HEK293 (cell line): ENCODE measurements around the gene LYPD4.

Experiments
- BCL11B ChIP-seq: fragments of 450-650 bp; formaldehyde crosslinking; IDR thresholded peaks from 2 replicates; pipeline ENCODE4 v1.5.1; 2016; ENCODE audit warnings: low read depth, missing biosample characterization, missing genetic modification characterization
- FEZF1 ChIP-seq: fragments of 450-650 bp; formaldehyde crosslinking; IDR thresholded peaks from 2 replicates; pipeline ENCODE4 v1.5.1; 2016; ENCODE audit warnings: missing biosample characterization, missing genetic modification characterization
- GLIS2 ChIP-seq: fragments of 450-650 bp; formaldehyde crosslinking; IDR thresholded peaks from 2 replicates; pipeline ENCODE4 v1.5.1; 2016; ENCODE audit warnings: missing biosample characterization, missing genetic modification characterization
- HOXC10 ChIP-seq: sonication (generic); formaldehyde crosslinking; IDR thresholded peaks from 2 replicates; pipeline ENCODE4 v1.8.1; 2023; ENCODE audit warnings: mild to moderate bottlenecking, missing genetic modification reagents
- KLF1 ChIP-seq: fragments of 450-650 bp; formaldehyde crosslinking; IDR thresholded peaks from 2 replicates; pipeline ENCODE4 v1.5.1; 2016; ENCODE audit warnings: missing biosample characterization, missing genetic modification characterization
- KLF8 ChIP-seq: fragments of 450-650 bp; formaldehyde crosslinking; IDR thresholded peaks from 2 replicates; pipeline ENCODE4 v1.5.1; 2016; ENCODE audit warnings: missing biosample characterization, missing genetic modification characterization
- OSR2 ChIP-seq: fragments of 450-650 bp; formaldehyde crosslinking; IDR thresholded peaks from 2 replicates; pipeline ENCODE4 v1.5.1; 2016; ENCODE audit warnings: missing biosample characterization, missing genetic modification characterization
- ZBTB7A ChIP-seq: fragments of 450-650 bp; formaldehyde crosslinking; IDR thresholded peaks from 2 replicates; pipeline ENCODE4 v1.5.1; 2016; ENCODE audit warnings: low read depth, missing biosample characterization, missing genetic modification characterization
- ZFP3 ChIP-seq: fragments of 450-650 bp; formaldehyde crosslinking; IDR thresholded peaks from 2 replicates; pipeline ENCODE4 v1.5.1; 2016; ENCODE audit warnings: low read depth, missing biosample characterization, missing genetic modification characterization
- ZNF132 ChIP-seq: fragments of 450-650 bp; formaldehyde crosslinking; IDR thresholded peaks from 2 replicates; pipeline ENCODE4 v1.5.1; 2017; ENCODE audit warnings: missing biosample characterization, missing genetic modification characterization, borderline replicate concordance
- ZNF140 ChIP-seq: fragments of 450-650 bp; formaldehyde crosslinking; IDR thresholded peaks from 2 replicates; pipeline ENCODE4 v1.5.1; 2016; ENCODE audit warnings: missing biosample characterization, missing genetic modification characterization
- ZNF221 ChIP-seq: fragments of 450-650 bp; formaldehyde crosslinking; IDR thresholded peaks from 2 replicates; pipeline ENCODE4 v1.5.1; 2017; ENCODE audit warnings: missing biosample characterization, missing genetic modification characterization, borderline replicate concordance
- ZNF266 ChIP-seq: fragments of 450-650 bp; formaldehyde crosslinking; IDR thresholded peaks from 2 replicates; pipeline ENCODE4 v1.5.1; 2016; ENCODE audit warnings: missing biosample characterization, missing genetic modification characterization, low read depth
- ZNF292 ChIP-seq: fragments of 450-650 bp; formaldehyde crosslinking; IDR thresholded peaks from 2 replicates; pipeline ENCODE4 v1.5.1; 2016; ENCODE audit warnings: low read depth, missing biosample characterization, missing genetic modification characterization, borderline replicate concordance
- ZNF391 ChIP-seq: fragments of 450-650 bp; formaldehyde crosslinking; IDR thresholded peaks from 2 replicates; pipeline ENCODE4 v1.5.1; 2016; ENCODE audit warnings: low read depth, missing biosample characterization, missing genetic modification characterization, borderline replicate concordance
- ZNF549 ChIP-seq: fragments of 450-650 bp; IDR thresholded peaks from 2 replicates; pipeline ENCODE4 v1.5.1; 2018; ENCODE audit warnings: missing biosample characterization, missing genetic modification characterization, mild to moderate bottlenecking, inconsistent platforms, moderate library complexity
- ZNF558 ChIP-seq: fragments of 450-650 bp; formaldehyde crosslinking; IDR thresholded peaks from 2 replicates; pipeline ENCODE4 v1.5.1; 2016; ENCODE audit warnings: missing biosample characterization, missing genetic modification characterization
- ZNF560 ChIP-seq: fragments of 450-650 bp; formaldehyde crosslinking; IDR thresholded peaks from 2 replicates; pipeline ENCODE4 v1.5.1; 2017; ENCODE audit warnings: missing biosample characterization, missing genetic modification characterization, borderline replicate concordance
- ZNF571 ChIP-seq: fragments of 450-650 bp; formaldehyde crosslinking; IDR thresholded peaks from 2 replicates; pipeline ENCODE4 v1.5.0; 2017; ENCODE audit warnings: missing biosample characterization, missing genetic modification characterization
- ZNF610 ChIP-seq: fragments of 450-650 bp; formaldehyde crosslinking; IDR thresholded peaks from 2 replicates; pipeline ENCODE4 v1.5.1; 2016; ENCODE audit warnings: missing biosample characterization, missing genetic modification characterization, borderline replicate concordance
- ZNF837 ChIP-seq: fragments of 450-650 bp; formaldehyde crosslinking; IDR thresholded peaks from 2 replicates; pipeline ENCODE4 v1.5.1; 2016; ENCODE audit warnings: missing biosample characterization, missing genetic modification characterization
- ZNF843 ChIP-seq: fragments of 450-650 bp; formaldehyde crosslinking; IDR thresholded peaks from 2 replicates; pipeline ENCODE4 v1.5.1; 2016; ENCODE audit warnings: missing biosample characterization, missing genetic modification characterization
- ZXDB ChIP-seq: fragments of 450-650 bp; formaldehyde crosslinking; IDR thresholded peaks from 2 replicates; pipeline ENCODE4 v1.5.1; 2016; ENCODE audit warnings: missing biosample characterization, missing genetic modification characterization
- TF ChIP-seq, protein P1 (sequence below): fragments of 450-650 bp; formaldehyde crosslinking; IDR thresholded peaks from 2 replicates; pipeline ENCODE4 v1.5.1; 2016; ENCODE audit warnings: missing biosample characterization, missing genetic modification characterization
- TF ChIP-seq, protein P2 (sequence below): fragments of 450-650 bp; formaldehyde crosslinking; IDR thresholded peaks from 2 replicates; pipeline ENCODE4 v1.5.1; 2016; ENCODE audit warnings: missing biosample characterization, missing genetic modification characterization, low read depth
- TF ChIP-seq, protein P3 (sequence below): fragments of 450-650 bp; formaldehyde crosslinking; IDR thresholded peaks from 2 replicates; pipeline ENCODE4 v1.5.1; 2016; ENCODE audit warnings: missing biosample characterization, missing genetic modification characterization, low read depth
- TF ChIP-seq, protein P4 (sequence below): fragments of 450-650 bp; formaldehyde crosslinking; IDR thresholded peaks from 2 replicates; pipeline ENCODE4 v1.5.1; 2016; ENCODE audit warnings: missing biosample characterization, missing genetic modification characterization
- TF ChIP-seq, protein P5 (sequence below): fragments of 450-650 bp; IDR thresholded peaks from 2 replicates; pipeline ENCODE4 v1.5.1; 2018; ENCODE audit warnings: missing biosample characterization, missing genetic modification characterization
- TF ChIP-seq, protein P6 (sequence below): fragments of 450-650 bp; formaldehyde crosslinking; IDR thresholded peaks from 2 replicates; pipeline ENCODE4 v1.5.1; 2017; ENCODE audit warnings: missing biosample characterization, missing genetic modification characterization

Gene LYPD4

DNA sequence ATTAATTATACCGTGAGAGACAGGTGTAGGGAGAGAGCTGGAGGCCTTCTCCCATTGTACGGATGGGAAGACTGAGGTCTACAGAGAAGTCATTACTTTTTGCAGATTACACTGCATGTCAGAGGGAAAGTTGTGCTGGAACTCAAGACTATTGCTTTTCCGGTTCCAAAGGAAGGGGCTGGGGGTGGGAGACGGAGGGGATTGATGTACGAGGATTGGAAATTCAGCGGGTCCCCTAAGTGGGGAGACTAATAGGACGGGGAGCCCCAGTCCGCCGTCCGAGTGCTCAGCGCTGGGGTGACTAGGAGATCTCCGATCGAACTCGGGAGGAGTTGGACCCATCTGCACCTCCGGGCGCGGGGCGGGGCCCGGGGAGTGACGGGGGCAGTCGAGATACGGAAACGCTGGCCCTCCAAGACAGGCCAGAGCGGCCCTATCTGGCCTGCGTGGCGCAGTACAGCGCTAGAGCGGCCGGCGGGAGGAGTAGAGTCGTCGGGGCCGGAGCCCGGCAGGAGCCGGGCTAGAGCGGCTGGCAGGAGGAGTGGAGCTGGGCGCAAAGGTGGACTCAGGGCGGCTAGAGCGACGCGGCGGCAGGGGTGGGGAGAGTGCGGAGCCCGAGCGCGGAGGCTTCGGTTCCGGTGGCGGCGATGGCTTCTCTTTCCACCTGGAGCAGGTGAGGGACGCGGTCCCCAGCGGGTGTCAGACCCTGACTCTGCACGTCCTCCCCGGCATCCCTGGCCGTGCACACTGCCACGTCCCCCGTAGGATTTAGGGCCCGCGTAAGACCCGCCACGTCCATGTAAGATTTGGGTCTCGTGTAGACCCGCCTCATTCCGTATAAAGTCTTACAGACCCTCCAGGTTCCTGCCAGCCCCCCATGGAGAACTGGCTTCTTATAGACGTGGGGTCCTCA lies 39.6 kb upstream of the LYPD4 start (continued):
- TF ChIP-seq, protein P1, sequence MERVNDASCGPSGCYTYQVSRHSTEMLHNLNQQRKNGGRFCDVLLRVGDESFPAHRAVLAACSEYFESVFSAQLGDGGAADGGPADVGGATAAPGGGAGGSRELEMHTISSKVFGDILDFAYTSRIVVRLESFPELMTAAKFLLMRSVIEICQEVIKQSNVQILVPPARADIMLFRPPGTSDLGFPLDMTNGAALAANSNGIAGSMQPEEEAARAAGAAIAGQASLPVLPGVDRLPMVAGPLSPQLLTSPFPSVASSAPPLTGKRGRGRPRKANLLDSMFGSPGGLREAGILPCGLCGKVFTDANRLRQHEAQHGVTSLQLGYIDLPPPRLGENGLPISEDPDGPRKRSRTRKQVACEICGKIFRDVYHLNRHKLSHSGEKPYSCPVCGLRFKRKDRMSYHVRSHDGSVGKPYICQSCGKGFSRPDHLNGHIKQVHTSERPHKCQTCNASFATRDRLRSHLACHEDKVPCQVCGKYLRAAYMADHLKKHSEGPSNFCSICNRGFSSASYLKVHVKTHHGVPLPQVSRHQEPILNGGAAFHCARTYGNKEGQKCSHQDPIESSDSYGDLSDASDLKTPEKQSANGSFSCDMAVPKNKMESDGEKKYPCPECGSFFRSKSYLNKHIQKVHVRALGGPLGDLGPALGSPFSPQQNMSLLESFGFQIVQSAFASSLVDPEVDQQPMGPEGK (tag by site-specific recombination): peak; percentile 93
- no peak; the same call in 1 of the 2 replicates for TF ChIP-seq GLIS2
- no peak for TF ChIP-seq OSR2 (tag by site-specific recombination)
- peak; percentile 92 for TF ChIP-seq ZNF843
- TF ChIP-seq BCL11B: peak; percentile 88
- TF ChIP-seq FEZF1 (tag by site-specific recombination): peak; percentile 46; the same call in 1 of the 2 replicates
- no peak for TF ChIP-seq ZNF549 (tag by site-specific recombination)
- TF ChIP-seq ZNF221 (tag by site-specific recombination): peak; percentile 86; the same call in 1 of the 2 replicates
- TF ChIP-seq ZFP3: peak; percentile 58; the same call in 1 of the 2 replicates
- TF ChIP-seq, protein P2, sequence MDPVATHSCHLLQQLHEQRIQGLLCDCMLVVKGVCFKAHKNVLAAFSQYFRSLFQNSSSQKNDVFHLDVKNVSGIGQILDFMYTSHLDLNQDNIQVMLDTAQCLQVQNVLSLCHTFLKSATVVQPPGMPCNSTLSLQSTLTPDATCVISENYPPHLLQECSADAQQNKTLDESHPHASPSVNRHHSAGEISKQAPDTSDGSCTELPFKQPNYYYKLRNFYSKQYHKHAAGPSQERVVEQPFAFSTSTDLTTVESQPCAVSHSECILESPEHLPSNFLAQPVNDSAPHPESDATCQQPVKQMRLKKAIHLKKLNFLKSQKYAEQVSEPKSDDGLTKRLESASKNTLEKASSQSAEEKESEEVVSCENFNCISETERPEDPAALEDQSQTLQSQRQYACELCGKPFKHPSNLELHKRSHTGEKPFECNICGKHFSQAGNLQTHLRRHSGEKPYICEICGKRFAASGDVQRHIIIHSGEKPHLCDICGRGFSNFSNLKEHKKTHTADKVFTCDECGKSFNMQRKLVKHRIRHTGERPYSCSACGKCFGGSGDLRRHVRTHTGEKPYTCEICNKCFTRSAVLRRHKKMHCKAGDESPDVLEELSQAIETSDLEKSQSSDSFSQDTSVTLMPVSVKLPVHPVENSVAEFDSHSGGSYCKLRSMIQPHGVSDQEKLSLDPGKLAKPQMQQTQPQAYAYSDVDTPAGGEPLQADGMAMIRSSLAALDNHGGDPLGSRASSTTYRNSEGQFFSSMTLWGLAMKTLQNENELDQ: peak; percentile 24; the same call in 1 of the 2 replicates
- TF ChIP-seq, protein P3, sequence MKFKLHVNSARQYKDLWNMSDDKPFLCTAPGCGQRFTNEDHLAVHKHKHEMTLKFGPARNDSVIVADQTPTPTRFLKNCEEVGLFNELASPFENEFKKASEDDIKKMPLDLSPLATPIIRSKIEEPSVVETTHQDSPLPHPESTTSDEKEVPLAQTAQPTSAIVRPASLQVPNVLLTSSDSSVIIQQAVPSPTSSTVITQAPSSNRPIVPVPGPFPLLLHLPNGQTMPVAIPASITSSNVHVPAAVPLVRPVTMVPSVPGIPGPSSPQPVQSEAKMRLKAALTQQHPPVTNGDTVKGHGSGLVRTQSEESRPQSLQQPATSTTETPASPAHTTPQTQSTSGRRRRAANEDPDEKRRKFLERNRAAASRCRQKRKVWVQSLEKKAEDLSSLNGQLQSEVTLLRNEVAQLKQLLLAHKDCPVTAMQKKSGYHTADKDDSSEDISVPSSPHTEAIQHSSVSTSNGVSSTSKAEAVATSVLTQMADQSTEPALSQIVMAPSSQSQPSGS (tag by site-specific recombination): no peak
- TF ChIP-seq ZNF558 (tag by site-specific recombination): no peak
- TF ChIP-seq KLF8 (tag by site-specific recombination): peak; percentile 100
- TF ChIP-seq ZNF837 (tag by site-specific recombination): no peak
- TF ChIP-seq ZNF132 (tag by site-specific recombination): no peak
- no peak for TF ChIP-seq ZNF560 (tag by site-specific recombination)
- peak; percentile 98 for TF ChIP-seq ZXDB
- TF ChIP-seq, protein P4, sequence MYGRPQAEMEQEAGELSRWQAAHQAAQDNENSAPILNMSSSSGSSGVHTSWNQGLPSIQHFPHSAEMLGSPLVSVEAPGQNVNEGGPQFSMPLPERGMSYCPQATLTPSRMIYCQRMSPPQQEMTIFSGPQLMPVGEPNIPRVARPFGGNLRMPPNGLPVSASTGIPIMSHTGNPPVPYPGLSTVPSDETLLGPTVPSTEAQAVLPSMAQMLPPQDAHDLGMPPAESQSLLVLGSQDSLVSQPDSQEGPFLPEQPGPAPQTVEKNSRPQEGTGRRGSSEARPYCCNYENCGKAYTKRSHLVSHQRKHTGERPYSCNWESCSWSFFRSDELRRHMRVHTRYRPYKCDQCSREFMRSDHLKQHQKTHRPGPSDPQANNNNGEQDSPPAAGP (tag by site-specific recombination): peak; percentile 98
- no peak for TF ChIP-seq ZNF292 (tag by site-specific recombination)
- TF ChIP-seq HOXC10: no peak
- TF ChIP-seq ZNF140 (tag by site-specific recombination): no peak
- peak; percentile 79 for TF ChIP-seq ZNF610 (tag by site-specific recombination)
- TF ChIP-seq, protein P5, sequence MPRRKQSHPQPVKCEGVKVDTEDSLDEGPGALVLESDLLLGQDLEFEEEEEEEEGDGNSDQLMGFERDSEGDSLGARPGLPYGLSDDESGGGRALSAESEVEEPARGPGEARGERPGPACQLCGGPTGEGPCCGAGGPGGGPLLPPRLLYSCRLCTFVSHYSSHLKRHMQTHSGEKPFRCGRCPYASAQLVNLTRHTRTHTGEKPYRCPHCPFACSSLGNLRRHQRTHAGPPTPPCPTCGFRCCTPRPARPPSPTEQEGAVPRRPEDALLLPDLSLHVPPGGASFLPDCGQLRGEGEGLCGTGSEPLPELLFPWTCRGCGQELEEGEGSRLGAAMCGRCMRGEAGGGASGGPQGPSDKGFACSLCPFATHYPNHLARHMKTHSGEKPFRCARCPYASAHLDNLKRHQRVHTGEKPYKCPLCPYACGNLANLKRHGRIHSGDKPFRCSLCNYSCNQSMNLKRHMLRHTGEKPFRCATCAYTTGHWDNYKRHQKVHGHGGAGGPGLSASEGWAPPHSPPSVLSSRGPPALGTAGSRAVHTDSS: no peak
- no peak for TF ChIP-seq ZNF571 (tag by site-specific recombination)
- peak; percentile 78; the same call in 1 of the 2 replicates for TF ChIP-seq ZNF391 (tag by site-specific recombination)
- TF ChIP-seq ZNF266: no peak
- TF ChIP-seq, protein P6, sequence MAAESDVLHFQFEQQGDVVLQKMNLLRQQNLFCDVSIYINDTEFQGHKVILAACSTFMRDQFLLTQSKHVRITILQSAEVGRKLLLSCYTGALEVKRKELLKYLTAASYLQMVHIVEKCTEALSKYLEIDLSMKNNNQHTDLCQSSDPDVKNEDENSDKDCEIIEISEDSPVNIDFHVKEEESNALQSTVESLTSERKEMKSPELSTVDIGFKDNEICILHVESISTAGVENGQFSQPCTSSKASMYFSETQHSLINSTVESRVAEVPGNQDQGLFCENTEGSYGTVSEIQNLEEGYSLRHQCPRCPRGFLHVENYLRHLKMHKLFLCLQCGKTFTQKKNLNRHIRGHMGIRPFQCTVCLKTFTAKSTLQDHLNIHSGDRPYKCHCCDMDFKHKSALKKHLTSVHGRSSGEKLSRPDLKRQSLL: peak; percentile 95
- TF ChIP-seq ZBTB7A (tag by site-specific recombination): peak; percentile 79
- peak; percentile 86 for TF ChIP-seq KLF1 (tag by site-specific recombination)
